Measurements from ENCODE around the gene NFKBIZ.

GRCh38 chr3:101848754-101849713, at the start of gene NFKBIZ:
- TF ChIP-seq POLR2A (IDR thresholded peaks at IDR 0.05; ENCODE audit: low read length) (peak; percentile 95), GATA1 (IDR thresholded peaks at IDR 0.05; ENCODE audit: low read depth, low read length) (no peak)

Measured in erythroblast (primary cell).